HG02885 (cell line): Measurements from ENCODE around the gene ARHGAP30.
"Not testable (repeated sequence)": the region's sequence is repeated elsewhere in the genome, so short reads cannot be mapped to it uniquely, and the experiment has no call there.

Experiments
- ATAC-seq: cut with Tn5 transposase; IDR thresholded peaks from one replicate; pipeline ENCODE4 v1.9.1; 2021; ENCODE audit warnings: mild to moderate bottlenecking; ENCODE audit not compliant: unreplicated experiment, poor library complexity

Gene ARHGAP30

GRCh38 chr1:161073474-161074121 is 3.9 kb upstream of the ARHGAP30 start:
- no peak for ATAC-seq

DNA sequence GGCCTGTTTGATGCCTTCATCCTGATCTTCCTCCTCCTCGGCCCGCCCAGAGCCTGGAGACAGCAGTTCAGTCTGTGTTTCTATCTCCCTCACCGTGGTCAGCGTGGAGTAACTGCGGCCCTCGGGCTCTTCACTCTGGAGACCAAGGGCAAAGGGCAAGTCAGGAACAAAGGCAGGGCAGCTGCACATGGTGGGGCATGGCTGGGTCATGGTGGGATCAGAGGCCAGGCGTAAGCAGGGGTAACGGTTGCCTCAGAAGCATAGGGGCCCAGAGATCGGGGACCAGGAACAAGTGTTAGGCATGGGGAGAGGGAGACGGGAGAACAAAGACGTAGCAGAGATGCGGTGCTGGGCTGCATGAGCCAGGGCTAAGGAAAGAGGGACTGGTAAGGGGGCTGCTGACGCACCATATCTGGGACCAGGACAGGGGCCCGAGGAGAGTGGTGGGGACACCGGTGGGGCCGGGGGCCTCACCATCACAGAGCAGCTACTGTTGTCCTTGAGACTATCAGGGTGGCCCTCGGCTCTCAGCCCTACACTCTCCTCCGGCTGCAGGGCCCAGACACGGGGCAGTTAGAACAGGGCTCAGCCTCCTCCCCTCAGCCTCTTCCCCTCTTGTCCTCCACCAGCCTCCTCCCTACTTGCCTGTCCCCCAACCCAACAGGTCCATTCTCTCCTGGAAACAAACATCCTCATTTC is 3.2 kb upstream of the ARHGAP30 start:
- no peak for ATAC-seq

DNA sequence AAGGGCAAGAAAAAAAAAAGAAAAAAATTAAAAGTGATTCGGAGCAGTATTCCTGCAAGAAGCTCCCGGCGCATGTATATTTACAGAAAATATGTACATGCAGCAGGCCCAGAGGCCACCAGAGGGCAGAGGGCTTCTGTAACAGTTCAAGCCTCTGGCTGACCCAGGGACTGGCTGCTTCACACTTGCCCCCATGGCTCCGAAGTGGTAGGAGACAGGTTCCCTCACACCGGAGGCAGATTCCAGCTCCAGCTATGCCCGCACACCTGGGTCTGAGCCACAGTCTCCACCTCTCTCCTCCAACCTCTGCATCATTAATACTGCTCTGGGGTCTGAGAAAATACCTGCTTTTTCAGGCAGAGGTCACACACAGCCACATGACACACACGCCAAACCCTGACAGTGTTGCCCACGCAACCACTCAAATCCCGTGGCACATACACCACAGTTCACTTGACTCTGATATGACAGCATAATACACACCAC is 2.2 kb upstream of the ARHGAP30 start:
- ATAC-seq = no peak

DNA sequence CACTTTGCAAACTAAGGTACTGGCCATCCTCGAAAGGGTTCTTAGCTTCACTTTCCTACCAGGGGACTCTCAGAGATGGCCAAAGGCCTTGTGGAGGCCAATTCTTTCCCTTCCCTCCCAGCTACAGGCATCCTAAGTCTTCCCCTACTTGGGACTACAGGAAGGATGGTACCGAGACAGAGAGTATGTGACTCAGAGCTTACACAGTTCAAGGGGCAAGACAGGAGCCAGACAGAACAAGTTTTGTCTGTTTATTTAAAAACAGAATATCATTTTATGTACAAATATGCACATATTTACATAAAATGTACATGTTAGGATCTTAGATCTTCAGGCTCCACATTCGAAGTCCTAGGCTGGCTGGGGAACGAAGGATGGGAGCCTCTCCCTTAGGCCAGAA is 1.1 kb upstream of the ARHGAP30 start:
- no peak for ATAC-seq

- peak; percentile 2 for ATAC-seq
These were observed 450 bp downstream of the ARHGAP30 start for GRCh38 chr1:161069241-161069640.

GRCh38 chr1:161068306-161069234 is 1.1 kb downstream of the ARHGAP30 start:
- peak; percentile 63 for ATAC-seq

DNA sequence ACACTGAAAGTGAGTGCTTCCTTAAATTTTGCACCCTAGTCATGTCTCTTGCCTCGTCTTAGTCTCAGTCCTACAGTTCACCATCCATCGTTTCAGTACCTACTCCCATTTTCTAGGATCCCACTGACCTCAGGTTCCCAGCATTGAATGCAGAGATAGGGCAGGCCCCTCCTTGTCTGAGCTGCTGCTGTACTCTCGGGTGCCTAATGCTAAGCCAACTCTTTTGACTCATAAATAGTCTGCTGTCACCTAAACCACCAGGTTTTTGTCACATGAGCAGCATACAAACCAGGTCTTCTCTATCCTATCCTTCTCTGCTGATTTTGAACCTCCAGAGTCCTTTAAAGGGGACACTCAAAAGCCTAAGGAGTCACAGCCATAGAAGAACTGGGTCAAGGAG is 3.0 kb downstream of the ARHGAP30 start:
- no peak for ATAC-seq

GRCh38 chr1:161065681-161066080 is 4.0 kb downstream of the ARHGAP30 start:
- ATAC-seq = not testable (repeated sequence)

DNA sequence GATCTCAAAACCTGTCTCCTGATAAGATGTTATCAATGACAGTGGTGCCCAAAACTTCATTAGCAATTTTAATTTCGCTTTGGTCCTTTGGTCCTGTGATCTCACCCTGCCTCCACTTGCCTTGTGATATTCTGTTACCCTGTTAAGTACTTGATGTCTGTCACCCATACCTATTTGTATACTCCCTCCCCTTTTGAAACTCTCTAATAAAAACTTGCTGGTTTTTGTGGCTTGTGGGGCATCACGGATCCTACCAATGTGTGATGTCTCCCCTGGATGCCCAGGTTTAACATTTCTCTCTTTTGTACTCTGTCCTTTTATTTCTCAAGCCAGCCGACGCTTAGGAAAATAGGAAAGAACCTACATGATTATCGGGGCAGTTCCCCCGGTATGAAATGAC is 5.8 kb downstream of the ARHGAP30 start:
- ATAC-seq = not testable (repeated sequence)

DNA sequence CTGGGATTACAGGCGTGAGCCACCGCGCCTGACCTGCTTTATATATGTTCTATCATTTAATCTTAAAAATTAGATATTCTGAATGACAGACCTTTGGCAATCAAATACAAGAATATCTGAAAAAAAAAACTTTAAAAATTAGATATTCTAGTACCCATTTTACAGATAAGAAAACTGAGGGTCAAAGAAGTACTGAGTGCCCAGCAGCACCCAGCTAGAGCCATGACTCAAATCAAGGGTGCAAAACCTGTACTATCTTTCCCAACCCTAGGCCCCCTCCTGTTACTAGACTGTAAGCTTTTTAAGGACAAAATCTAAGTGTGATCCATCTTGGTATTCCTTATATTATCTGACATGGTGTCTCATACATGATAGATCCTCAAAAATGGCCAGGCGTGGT is 8.3 kb downstream of the ARHGAP30 start:
- ATAC-seq = no peak

DNA sequence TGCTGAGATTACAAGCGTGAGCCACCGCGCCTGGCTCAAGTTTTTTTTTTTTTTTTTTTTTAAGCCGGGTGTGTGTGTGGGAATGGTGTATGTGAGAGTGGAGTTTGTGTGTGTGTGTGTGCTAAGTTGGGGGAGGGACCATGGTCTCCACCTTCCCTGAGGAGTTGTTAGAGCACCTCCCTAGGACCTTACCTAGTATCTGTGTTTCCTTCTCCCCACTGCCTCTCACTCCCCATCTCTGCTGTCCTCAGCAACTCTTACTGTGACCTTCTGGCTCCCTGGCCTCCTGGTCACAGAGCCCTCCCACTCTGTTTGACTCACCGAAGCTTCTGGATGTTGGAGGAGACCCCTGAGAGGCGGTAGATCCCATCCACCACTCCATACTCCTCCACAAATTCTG is 10.4 kb downstream of the ARHGAP30 start:
- ATAC-seq = no peak

DNA sequence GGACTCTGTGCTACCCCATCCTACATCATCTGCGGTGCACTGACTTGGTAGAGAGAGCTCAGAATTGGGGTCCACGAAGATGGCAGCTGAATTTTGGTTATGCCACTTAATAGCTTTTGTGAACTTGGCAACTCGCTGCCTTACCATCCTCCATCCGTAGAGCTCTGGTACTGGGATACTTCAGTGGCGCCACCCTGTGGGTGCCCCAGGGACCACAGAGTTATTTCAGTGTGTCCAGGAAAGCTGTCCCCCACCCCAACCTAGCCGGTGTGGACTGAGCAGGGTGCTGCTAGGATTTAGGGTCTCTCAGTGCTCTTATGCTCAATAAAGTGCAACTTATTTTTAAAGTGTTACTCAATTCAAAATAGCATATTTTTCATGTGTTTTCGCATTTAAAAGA is 14.9 kb downstream of the ARHGAP30 start:
- no peak for ATAC-seq

- no peak for ATAC-seq
These were observed 15.5 kb downstream of the ARHGAP30 start for GRCh38 chr1:161054232-161054631.

DNA sequence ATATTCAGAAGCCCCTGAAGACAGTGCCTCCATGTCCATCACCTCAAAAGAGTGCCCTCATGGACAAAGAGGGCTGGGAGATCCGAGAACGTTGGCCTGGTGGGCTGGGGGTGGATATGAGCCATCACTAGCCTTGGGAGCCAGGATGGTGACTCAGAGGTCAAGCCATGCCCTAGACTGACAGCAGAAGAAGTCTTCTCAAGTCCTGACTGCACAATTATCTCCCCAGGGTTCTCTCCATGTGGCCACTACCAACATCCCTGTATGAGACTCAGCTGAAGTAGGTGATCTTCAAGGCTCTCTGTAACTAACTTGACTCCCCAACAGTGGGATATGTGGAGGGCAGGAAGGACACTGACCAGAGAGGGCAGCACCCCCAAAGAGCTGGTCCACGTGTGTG is 16.8 kb downstream of the ARHGAP30 start:
- ATAC-seq = no peak

DNA sequence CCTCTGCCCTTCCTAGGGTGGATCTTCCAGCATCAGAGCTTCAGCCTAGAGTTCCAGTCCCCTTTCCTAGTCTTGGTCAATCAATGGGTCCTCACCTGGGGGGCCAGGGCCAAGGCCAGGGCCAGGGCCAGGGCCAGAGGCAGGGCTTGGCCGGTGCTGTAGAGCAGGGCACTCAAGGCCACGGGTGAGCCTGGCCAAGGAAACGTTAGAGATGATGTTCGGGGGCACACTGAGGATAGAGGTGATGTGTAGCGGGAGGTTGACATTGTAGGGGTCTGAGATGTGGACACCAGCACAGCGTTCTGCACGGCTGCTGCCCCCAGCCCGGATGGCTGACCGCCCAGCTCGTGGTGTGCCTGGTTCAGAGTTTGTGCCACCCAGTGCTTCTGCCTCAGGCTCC is 18.5 kb downstream of the ARHGAP30 start:
- no peak for ATAC-seq

DNA sequence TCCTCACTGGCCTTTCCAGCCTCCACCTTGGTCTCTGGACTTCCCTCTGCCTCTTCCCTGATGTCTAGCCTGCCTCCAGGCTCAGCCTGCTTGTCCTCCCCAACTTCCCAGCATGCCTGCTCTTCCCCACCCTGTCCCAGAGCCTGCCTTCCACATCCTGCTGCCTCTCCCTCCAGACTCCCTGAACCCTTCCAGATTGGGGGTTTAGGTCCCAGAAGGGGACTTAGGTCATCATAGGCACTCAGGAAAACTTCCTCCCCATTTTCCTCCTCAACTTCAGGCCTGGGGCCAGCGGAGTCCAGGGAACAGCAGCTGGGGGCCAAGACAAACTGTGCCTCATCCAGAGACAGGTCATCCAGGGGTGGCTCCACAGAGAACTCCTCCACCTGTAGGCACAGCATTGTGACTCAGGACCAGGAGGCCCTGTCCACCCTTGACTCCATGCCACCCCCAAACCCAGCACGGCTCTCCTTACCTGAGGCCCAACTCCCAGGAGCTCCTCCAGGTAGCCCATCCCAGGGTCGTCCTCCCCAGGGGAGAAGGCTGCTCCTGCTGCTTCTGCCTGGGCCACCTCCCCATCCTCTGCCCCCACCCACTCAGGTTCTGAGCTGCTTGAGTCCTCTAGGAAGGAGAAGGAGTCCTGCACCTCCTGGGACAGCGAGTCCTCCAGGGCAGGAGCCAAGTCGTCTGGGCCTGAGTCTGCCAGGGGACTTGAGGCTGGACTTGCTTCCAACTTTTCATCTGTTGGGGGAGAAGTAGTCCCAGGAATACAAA is 20.6 kb downstream of the ARHGAP30 start:
- ATAC-seq = no peak

GRCh38 chr1:161047436-161048420 is 22.0 kb downstream of the ARHGAP30 start:
- ATAC-seq = no peak

GRCh38 chr1:161046605-161047228 is 23.0 kb downstream of the ARHGAP30 start:
- ATAC-seq = peak; percentile 56
